Caco-2 (cell line): ENCODE measurements around the gene DAPK1. TPM values are rescaled to one million over a fixed set of nuclear protein-coding genes. Genes with fewer than 3 reads are reported as not detected.

Experiments used
- BruUV-seq: library from RNA; stranded (reverse); fragments of 400-500 nt; replicated peaks from 2 replicates; lab custom pipeline; 2021; lab: Mats Ljungman, UMichigan
- CTCF ChIA-PET: fragments of 300-600 bp; sonication (Branson Sonifier 250); formaldehyde crosslinking; loops from one replicate; lab custom pipeline; 2022; ENCODE audit warnings: antibody characterized with exemption; lab: Charles Lee
- POLR2A ChIA-PET: fragments of 300-600 bp; sonication (Branson Sonifier 250); formaldehyde crosslinking; loops from one replicate; lab custom pipeline; 2022; ENCODE audit warnings: antibody characterized with exemption; lab: Charles Lee
- DNase-seq, 2 experiments: peaks; one replicate each; pipeline versions ENCODE4 v3.0.0 to v3.0.0-alpha.2; 2020 to 2022
- H3K27me3 ChIP-seq: replicated peaks from 2 replicates; pipeline ENCODE4 v1.6.0; 2011; ENCODE audit warnings: low read length; ENCODE audit not compliant: control insufficient read depth, insufficient read depth
- H3K36me3 ChIP-seq: 2 replicates; pipeline ENCODE4 v1.5.1; 2011; ENCODE audit warnings: low read length; ENCODE audit not compliant: control insufficient read depth, insufficient read depth
- H3K4me1 ChIP-seq: fragments of 250-450 bp; sonication (Bioruptor Pico); 2 replicates; pipeline ENCODE4 v1.5.1; 2020; ENCODE audit warnings: mild to moderate bottlenecking
- H3K4me3 ChIP-seq: 2 replicates; pipeline ENCODE4 v1.5.1; 2011; ENCODE audit warnings: low read depth, mild to moderate bottlenecking, control low read depth, low read length
- H3K9me3 ChIP-seq: fragments of 250-450 bp; sonication (Bioruptor Pico); 2 replicates; pipeline ENCODE4 v1.5.1; 2020; ENCODE audit warnings: mild to moderate bottlenecking, moderate library complexity
- H3K27ac Mint-ChIP-seq: one replicate; pipeline ENCODE4 v1.8.0; 2022; ENCODE audit warnings: mixed read lengths; ENCODE audit not compliant: unreplicated experiment
- H3K27me3 Mint-ChIP-seq: one replicate; pipeline ENCODE4 v1.8.0; 2022; ENCODE audit warnings: mixed read lengths; ENCODE audit not compliant: insufficient read depth, unreplicated experiment
- H3K36me3 Mint-ChIP-seq: one replicate; pipeline ENCODE4 v1.8.0; 2022; ENCODE audit warnings: mild to moderate bottlenecking, mixed read lengths; ENCODE audit not compliant: insufficient read depth, unreplicated experiment
- H3K4me1 Mint-ChIP-seq: one replicate; pipeline ENCODE4 v1.8.0; 2022; ENCODE audit warnings: low read depth, mixed read lengths; ENCODE audit not compliant: unreplicated experiment
- H3K4me3 Mint-ChIP-seq: one replicate; pipeline ENCODE4 v1.8.0; 2022; ENCODE audit warnings: mild to moderate bottlenecking, moderate library complexity, mixed read lengths; ENCODE audit not compliant: unreplicated experiment
- H3K9me3 Mint-ChIP-seq: one replicate; pipeline ENCODE4 v1.8.0; 2022; ENCODE audit warnings: mixed read lengths; ENCODE audit not compliant: unreplicated experiment
- intact Hi-C: fragments of 100-400 bp; cut with micrococcal nuclease; formaldehyde crosslinking; loops from one replicate; pipeline ENCODE4 v1.10.0; 2022; ENCODE audit not compliant: unreplicated experiment
- total RNA-seq: library from RNA; stranded (reverse); gene quantifications from 2 replicates; pipeline ENCODE4 v1.2.3, GENCODE V29; 2022
- TF ChIP-seq, protein P1 (sequence below), 2 experiments: fragments of 200-600 bp in 1 of 2; IDR thresholded peaks; 1 replicate in 1 of 2; 2 replicates in 1 of 2; pipeline versions ENCODE4 v1.5.1 to v1.8.0; 2011 to 2022; ENCODE audit warnings: antibody characterized with exemption in 1 of 2, control low read depth in 1 of 2, inconsistent platforms in 1 of 2, low read depth in 1 of 2, low read length in 1 of 2, mild to moderate bottlenecking in 1 of 2, moderate library complexity in 1 of 2; ENCODE audit not compliant: insufficient read depth in 1 of 2, severe bottlenecking in 1 of 2, unreplicated experiment in 1 of 2

Gene DAPK1
- total RNA-seq, 1 experiment from 2014 or later = 79.2 TPM

DNA sequence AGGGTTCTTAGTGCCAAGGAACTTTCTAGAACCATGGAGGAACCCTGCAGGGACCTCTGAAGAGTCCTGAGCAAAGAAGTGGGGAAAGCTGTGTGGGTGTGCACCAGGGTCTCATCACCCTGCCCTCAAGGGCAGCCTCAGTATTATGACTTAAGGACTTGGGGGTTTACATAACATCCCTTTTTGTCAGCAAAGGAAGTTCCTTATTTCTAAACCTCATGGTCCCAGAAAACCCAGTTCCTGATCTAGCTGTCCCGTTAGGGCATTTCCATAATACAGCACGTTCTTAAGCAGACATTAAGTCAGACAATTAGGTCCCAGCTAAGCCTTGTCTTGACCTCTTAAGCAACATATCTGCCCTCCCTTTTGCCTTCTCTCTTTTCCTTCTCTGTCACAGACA is 57.3 kb downstream of the DAPK1 start:
- no peak overlapping the region for H3K27ac Mint-ChIP-seq
- BruUV-seq = no TSS peak
- peaks cover 6% of the 10 kb centered on the region for H3K36me3 Mint-ChIP-seq
- H3K27me3 Mint-ChIP-seq = no peaks in the 10 kb centered on the region
- H3K4me3 Mint-ChIP-seq = no peak overlapping the region
- Histone ChIP-seq H3K9me3 (no peaks in the 10 kb centered on the region), H3K4me1 (no peaks in the 10 kb centered on the region), H3K36me3 (no peaks in the 10 kb centered on the region), H3K27me3 (no peaks in the 10 kb centered on the region), H3K4me3 (no peak overlapping the region)
- CTCF ChIA-PET = no interaction called here
- intact Hi-C loops = no loop called here
- H3K9me3 Mint-ChIP-seq = no peaks in the 10 kb centered on the region
- POLR2A ChIA-PET = no interaction called here
- no peak for DNase-seq
- no peaks in the 10 kb centered on the region for H3K4me1 Mint-ChIP-seq
- TF ChIP-seq, protein P1, sequence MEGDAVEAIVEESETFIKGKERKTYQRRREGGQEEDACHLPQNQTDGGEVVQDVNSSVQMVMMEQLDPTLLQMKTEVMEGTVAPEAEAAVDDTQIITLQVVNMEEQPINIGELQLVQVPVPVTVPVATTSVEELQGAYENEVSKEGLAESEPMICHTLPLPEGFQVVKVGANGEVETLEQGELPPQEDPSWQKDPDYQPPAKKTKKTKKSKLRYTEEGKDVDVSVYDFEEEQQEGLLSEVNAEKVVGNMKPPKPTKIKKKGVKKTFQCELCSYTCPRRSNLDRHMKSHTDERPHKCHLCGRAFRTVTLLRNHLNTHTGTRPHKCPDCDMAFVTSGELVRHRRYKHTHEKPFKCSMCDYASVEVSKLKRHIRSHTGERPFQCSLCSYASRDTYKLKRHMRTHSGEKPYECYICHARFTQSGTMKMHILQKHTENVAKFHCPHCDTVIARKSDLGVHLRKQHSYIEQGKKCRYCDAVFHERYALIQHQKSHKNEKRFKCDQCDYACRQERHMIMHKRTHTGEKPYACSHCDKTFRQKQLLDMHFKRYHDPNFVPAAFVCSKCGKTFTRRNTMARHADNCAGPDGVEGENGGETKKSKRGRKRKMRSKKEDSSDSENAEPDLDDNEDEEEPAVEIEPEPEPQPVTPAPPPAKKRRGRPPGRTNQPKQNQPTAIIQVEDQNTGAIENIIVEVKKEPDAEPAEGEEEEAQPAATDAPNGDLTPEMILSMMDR (IDR thresholded peaks at IDR 0.05; ENCODE audit: insufficient read depth in 1 of 2, low read depth in 1 of 2, low read length in 1 of 2, severe bottlenecking in 1 of 2, unreplicated experiment in 1 of 2) = no peak

DNA sequence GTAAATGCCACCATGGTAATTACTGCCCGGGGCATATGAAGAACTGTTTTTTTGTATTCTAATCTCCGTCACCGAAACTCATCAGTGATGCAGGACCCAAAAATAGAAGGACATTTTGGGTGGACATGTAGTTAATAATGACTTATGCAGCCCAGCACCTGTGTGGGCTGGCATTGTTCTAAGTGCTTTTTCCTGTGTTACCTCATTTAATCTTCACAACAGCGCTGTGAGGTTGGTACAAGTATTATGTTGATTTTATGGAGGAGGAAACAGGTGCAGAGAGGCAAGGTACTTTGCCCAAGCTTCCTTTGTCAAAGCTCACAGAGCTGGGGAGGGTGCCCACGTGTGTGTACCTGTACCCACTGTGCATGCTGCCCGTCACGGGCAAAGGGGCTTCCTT is 58.4 kb downstream of the DAPK1 start:
- BruUV-seq = no TSS peak
- Histone ChIP-seq H3K9me3 (no peaks in the 10 kb centered on the region), H3K27me3 (no peaks in the 10 kb centered on the region), H3K4me3 (no peak overlapping the region), H3K36me3 (no peaks in the 10 kb centered on the region), H3K4me1 (no peaks in the 10 kb centered on the region)
- H3K36me3 Mint-ChIP-seq = peaks cover 6% of the 10 kb centered on the region
- POLR2A ChIA-PET = no interaction called here
- H3K4me1 Mint-ChIP-seq = no peaks in the 10 kb centered on the region
- TF ChIP-seq, protein P1 (IDR thresholded peaks at IDR 0.05; ENCODE audit: insufficient read depth in 1 of 2, low read depth in 1 of 2, low read length in 1 of 2, severe bottlenecking in 1 of 2, unreplicated experiment in 1 of 2) = no peak
- DNase-seq = no peak
- H3K9me3 Mint-ChIP-seq = no peaks in the 10 kb centered on the region
- CTCF ChIA-PET = no interaction called here
- H3K27me3 Mint-ChIP-seq = no peaks in the 10 kb centered on the region
- intact Hi-C loops = no loop called here
- H3K4me3 Mint-ChIP-seq = no peak overlapping the region
- H3K27ac Mint-ChIP-seq = no peak overlapping the region

DNA sequence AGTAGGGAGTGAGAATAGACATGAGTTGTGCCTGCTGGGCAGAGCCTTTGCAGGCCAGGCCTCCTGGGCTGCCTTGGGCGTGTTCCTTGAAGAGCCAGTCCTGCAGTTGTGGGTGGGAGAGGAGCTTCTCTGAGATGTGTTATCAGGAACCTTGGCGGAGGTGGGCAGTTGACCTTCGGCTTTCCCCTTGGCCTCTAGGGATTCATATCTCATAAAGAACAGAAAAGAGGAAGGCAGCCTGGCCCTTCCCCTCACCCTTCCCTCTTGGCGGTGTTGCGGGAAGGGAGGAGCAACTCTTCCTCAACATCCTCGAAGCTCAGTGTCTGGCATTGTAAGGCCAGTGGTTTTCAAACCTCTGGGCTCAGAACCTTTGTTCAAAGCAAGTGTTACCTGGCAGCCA is 59.2 kb downstream of the DAPK1 start:
- H3K36me3 Mint-ChIP-seq = no peaks in the 10 kb centered on the region
- H3K4me1 Mint-ChIP-seq = no peaks in the 10 kb centered on the region
- Histone ChIP-seq H3K27me3 (no peaks in the 10 kb centered on the region), H3K4me1 (no peaks in the 10 kb centered on the region), H3K36me3 (no peaks in the 10 kb centered on the region), H3K9me3 (no peaks in the 10 kb centered on the region), H3K4me3 (no peak overlapping the region)
- H3K27me3 Mint-ChIP-seq = no peaks in the 10 kb centered on the region
- ChIA-PET POLR2A (no interaction called here), CTCF (no interaction called here)
- intact Hi-C loops = no loop called here
- DNase-seq = no peak
- no TSS peak for BruUV-seq
- TF ChIP-seq, protein P1 (IDR thresholded peaks at IDR 0.05; ENCODE audit: insufficient read depth in 1 of 2, low read depth in 1 of 2, low read length in 1 of 2, severe bottlenecking in 1 of 2, unreplicated experiment in 1 of 2) = no peak
- no peak overlapping the region for H3K4me3 Mint-ChIP-seq
- no peak overlapping the region for H3K27ac Mint-ChIP-seq
- no peaks in the 10 kb centered on the region for H3K9me3 Mint-ChIP-seq
